ENCODE data around the gene OCRL. TPM values are rescaled to one million over a fixed set of nuclear protein-coding genes. Genes with fewer than 3 reads are reported as not detected.

The OCRL gene
- total and polyA plus RNA-seq, 2 of the 13 experiments (the other 11 are each of a cell fraction or from before 2014, with no cell fraction given) = 13.4 to 32.0 TPM

- Histone ChIP-seq H3K9ac (ENCODE audit: insufficient read depth, low read depth, low read length) (no peak overlapping the region), H3K9me3 (ENCODE audit: low read length) (no peaks in the 10 kb centered on the region), H3K79me2 (ENCODE audit: insufficient read depth, low read length) (no peaks in the 10 kb centered on the region), H3K27ac (ENCODE audit: extremely low read length, insufficient read depth, low read length) (no peak overlapping the region), H3K4me1 (ENCODE audit: insufficient read depth, low read length) (no peaks in the 10 kb centered on the region), H3K4me3 (replicated peaks in 1 of 3; ENCODE audit: insufficient read depth in 1 of 3, low read depth in 2 of 3, low read length in 3 of 3) (no peak overlapping the region), H3K27me3 (ENCODE audit: control insufficient read depth in 1 of 2, insufficient read depth in 2 of 2, low read length in 2 of 2) (no peaks in the 10 kb centered on the region), H3K4me2 (ENCODE audit: low read depth, low read length) (no peak overlapping the region), H4K20me1 (ENCODE audit: insufficient read depth, low read length) (no peaks in the 10 kb centered on the region), H2AFZ (ENCODE audit: low read length) (no peak overlapping the region), H3K36me3 (replicated peaks in 1 of 2; ENCODE audit: control insufficient read depth in 1 of 2, insufficient read depth in 2 of 2, low read length in 2 of 2) (peaks cover 1 to 35% of the 10 kb centered on the region in 2 experiments; a peak in 3 of 5 replicates)
- no peak for DNase-seq (ENCODE audit: low spot score)
- no peak for ATAC-seq
- ChIA-PET CTCF (ENCODE audit: low intra/inter-chr PET ratio, low total read pairs) (no interaction called here), POLR2A (no interaction called here)
- intact Hi-C loops (cut with micrococcal nuclease; ENCODE audit: unreplicated experiment) = no loop called here
- no TSS peak for BruUV-seq (replicated peaks)
- in situ Hi-C loops (cut with HindIII; ENCODE audit: extremely low pct_ligation_motif_present, low pct_unique_long_range_greater_than_20kb) = no loop called here
- TF ChIP-seq ATF7-NPFF (CRISPR knock-in tag; IDR thresholded peaks at IDR 0.05; ENCODE audit: low read depth) = no peak
- no peak for TF ChIP-seq ZNF496 (CRISPR knock-in tag; IDR thresholded peaks at IDR 0.05; ENCODE audit: insufficient replicate concordance)
- no peak for TF ChIP-seq TMF1 (CRISPR knock-in tag; IDR thresholded peaks at IDR 0.05; ENCODE audit: low read depth)
- TF ChIP-seq CEBPZ (IDR thresholded peaks at IDR 0.05; ENCODE audit: low read length) = no peak
- TF ChIP-seq ZNF292 (CRISPR knock-in tag; IDR thresholded peaks at IDR 0.05; ENCODE audit: borderline replicate concordance, low read depth) = no peak
- TF ChIP-seq ZNF615 (CRISPR knock-in tag; IDR thresholded peaks at IDR 0.05; ENCODE audit: borderline replicate concordance) = no peak
- TF ChIP-seq ZBTB26 (CRISPR knock-in tag; IDR thresholded peaks at IDR 0.05; ENCODE audit: borderline replicate concordance) = no peak
- no peak for TF ChIP-seq NR0B2 (CRISPR knock-in tag; IDR thresholded peaks at IDR 0.05)
- no peak for TF ChIP-seq MYC (CRISPR knock-in tag; IDR thresholded peaks at IDR 0.05; ENCODE audit: borderline replicate concordance)
- no peak for TF ChIP-seq SMC3 (IDR thresholded peaks at IDR 0.05; ENCODE audit: low read length)
- TF ChIP-seq ZNF703 (CRISPR knock-in tag; IDR thresholded peaks at IDR 0.05; ENCODE audit: borderline replicate concordance) = no peak
- TF ChIP-seq MTERF4 (CRISPR knock-in tag; IDR thresholded peaks at IDR 0.05) = no peak
- TF ChIP-seq MYPOP (CRISPR knock-in tag; IDR thresholded peaks at IDR 0.05) = no peak
- no peak for TF ChIP-seq NFYC (CRISPR knock-in tag; IDR thresholded peaks at IDR 0.05)
- TF ChIP-seq ZNF33B (CRISPR knock-in tag; IDR thresholded peaks at IDR 0.05) = no peak
- TF ChIP-seq ZNF367 (CRISPR knock-in tag; IDR thresholded peaks at IDR 0.05; ENCODE audit: borderline replicate concordance) = no peak
- TF ChIP-seq SRSF9 (IDR thresholded peaks at IDR 0.05; ENCODE audit: borderline replicate concordance, insufficient read depth, low read depth, low read length, poor library complexity, severe bottlenecking) = no peak
- TF ChIP-seq SIX4 (CRISPR knock-in tag; IDR thresholded peaks at IDR 0.05) = no peak
- no peak for FAIRE-seq
- 100% methylated on average over 2 of the region's 2 CpGs for WGBS (ENCODE audit: low lambda C conversion rate)
Measured at GRCh38 chrX:129572422-129572821, 32.4 kb downstream of the OCRL start.

Data from HepG2 (cell line).